Activated CD4-positive, alpha-beta T cell treated with anti-CD3 and anti-CD28 coated beads for 36 hours (primary cell): ENCODE measurements around the gene C1orf35. TPM values are rescaled to one million over a fixed set of nuclear protein-coding genes. Genes with fewer than 3 reads are reported as not detected.

ENCODE experiments used
- ATAC-seq: fragments of 200-7000 bp; cut with Tn5 transposase; one replicate; pipeline ENCODE4 v1.10.0; 2021; ENCODE audit warnings: mild to moderate bottlenecking, moderate library complexity
- CTCF ChIA-PET: fragments of 350-600 bp; sonication (Branson Sonifier 250); formaldehyde crosslinking; loops from one replicate; lab custom pipeline; 2021; ENCODE audit warnings: antibody characterized with exemption; lab: Charles Lee
- POLR2A ChIA-PET: fragments of 350-600 bp; sonication (Branson Sonifier 250); formaldehyde crosslinking; loops from one replicate; lab custom pipeline; 2021; ENCODE audit warnings: antibody characterized with exemption, inconsistent platforms; lab: Charles Lee
- DNase-seq: peaks from one replicate; pipeline ENCODE4 v3.0.0-alpha.2; 2020
- H3K27ac Mint-ChIP-seq: one replicate; pipeline ENCODE4 v1.8.0; 2021; ENCODE audit warnings: mixed read lengths
- H3K27me3 Mint-ChIP-seq: one replicate; pipeline ENCODE4 v1.8.0; 2021; ENCODE audit warnings: mixed read lengths
- H3K36me3 Mint-ChIP-seq: one replicate; pipeline ENCODE4 v1.8.0; 2021; ENCODE audit warnings: low read depth, mixed read lengths
- H3K4me1 Mint-ChIP-seq: one replicate; pipeline ENCODE4 v1.8.0; 2021; ENCODE audit warnings: mixed read lengths
- H3K4me3 Mint-ChIP-seq: one replicate; pipeline ENCODE4 v1.8.0; 2021; ENCODE audit warnings: mild to moderate bottlenecking, moderate library complexity, mixed read lengths
- H3K9me3 Mint-ChIP-seq: one replicate; pipeline ENCODE4 v1.8.0; 2021; ENCODE audit warnings: low read depth, mixed read lengths
- intact Hi-C, 2 experiments: fragments of 100-400 bp; cut with DNase I in 1 of 2; cut with micrococcal nuclease in 1 of 2; formaldehyde crosslinking; loops; one replicate each; pipeline versions ENCODE4 v1.14.2 to v1.15.1; 2022 to 2024; cut with DNase I, micrococcal nuclease
- microRNA-seq: library from miRNA; unstranded; fragments of <30 nt; microRNA quantifications from one replicate; pipeline ENCODE4 v1.2.0, GENCODE V29; 2021; ENCODE audit warnings: borderline replicate concordance
- total RNA-seq, 2 experiments: library from RNA; stranded (reverse); gene quantifications; one replicate each; pipeline ENCODE4 v1.2.3, GENCODE V29; 2021

C1orf35 gene
- total RNA-seq, 2 experiments from 2014 or later, result 14.6 to 22.5 TPM

DNA sequence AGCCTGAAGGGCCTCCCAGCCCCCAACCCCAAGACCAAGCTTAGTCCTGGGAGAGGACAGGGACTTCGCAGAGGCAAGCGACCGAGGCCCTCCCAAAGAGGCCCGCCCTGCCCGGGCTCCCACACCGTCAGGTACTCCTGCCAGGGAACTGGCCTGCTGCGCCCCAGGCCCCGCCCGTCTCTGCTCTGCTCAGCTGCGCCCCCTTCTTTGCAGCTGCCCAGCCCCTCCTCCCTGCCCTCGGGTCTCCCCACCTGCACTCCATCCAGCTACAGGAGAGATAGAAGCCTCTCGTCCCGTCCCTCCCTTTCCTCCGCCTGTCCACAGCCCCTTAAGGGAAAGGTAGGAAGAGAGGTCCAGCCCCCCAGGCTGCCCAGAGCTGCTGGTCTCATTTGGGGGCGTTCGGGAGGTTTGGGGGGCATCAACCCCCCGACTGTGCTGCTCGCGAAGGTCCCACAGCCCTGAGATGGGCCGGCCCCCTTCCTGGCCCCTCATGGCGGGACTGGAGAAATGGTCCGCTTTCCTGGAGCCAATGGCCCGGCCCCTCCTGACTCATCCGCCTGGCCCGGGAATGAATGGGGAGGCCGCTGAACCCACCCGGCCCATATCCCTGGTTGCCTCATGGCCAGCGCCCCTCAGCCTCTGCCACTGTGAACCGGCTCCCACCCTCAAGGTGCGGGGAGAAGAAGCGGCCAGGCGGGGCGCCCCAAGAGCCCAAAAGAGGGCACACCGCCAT is 42.5 kb downstream of the C1orf35 start:
- ATAC-seq (no peak), DNase-seq (no peak)
- Mint-ChIP-seq H3K27me3 (peaks cover 29% of the 10 kb centered on the region), H3K9me3 (no peaks in the 10 kb centered on the region), H3K27ac (no peak overlapping the region), H3K4me1 (peaks cover 9% of the 10 kb centered on the region), H3K36me3 (no peaks in the 10 kb centered on the region), H3K4me3 (no peak overlapping the region)
- intact Hi-C loops, result loop anchor here in 1 of 2 experiments (1.0 kb wide), 1 partner anchor 272 kb away; no protein-coding TSS in a partner anchor
- POLR2A ChIA-PET, result interaction anchor here (0.6 to 1.2 kb wide), 2 partner anchors 22 to 24 kb away, joined by 3 read pairs; partner anchors contain the start of gene ARF1
- CTCF ChIA-PET, result no interaction called here

DNA sequence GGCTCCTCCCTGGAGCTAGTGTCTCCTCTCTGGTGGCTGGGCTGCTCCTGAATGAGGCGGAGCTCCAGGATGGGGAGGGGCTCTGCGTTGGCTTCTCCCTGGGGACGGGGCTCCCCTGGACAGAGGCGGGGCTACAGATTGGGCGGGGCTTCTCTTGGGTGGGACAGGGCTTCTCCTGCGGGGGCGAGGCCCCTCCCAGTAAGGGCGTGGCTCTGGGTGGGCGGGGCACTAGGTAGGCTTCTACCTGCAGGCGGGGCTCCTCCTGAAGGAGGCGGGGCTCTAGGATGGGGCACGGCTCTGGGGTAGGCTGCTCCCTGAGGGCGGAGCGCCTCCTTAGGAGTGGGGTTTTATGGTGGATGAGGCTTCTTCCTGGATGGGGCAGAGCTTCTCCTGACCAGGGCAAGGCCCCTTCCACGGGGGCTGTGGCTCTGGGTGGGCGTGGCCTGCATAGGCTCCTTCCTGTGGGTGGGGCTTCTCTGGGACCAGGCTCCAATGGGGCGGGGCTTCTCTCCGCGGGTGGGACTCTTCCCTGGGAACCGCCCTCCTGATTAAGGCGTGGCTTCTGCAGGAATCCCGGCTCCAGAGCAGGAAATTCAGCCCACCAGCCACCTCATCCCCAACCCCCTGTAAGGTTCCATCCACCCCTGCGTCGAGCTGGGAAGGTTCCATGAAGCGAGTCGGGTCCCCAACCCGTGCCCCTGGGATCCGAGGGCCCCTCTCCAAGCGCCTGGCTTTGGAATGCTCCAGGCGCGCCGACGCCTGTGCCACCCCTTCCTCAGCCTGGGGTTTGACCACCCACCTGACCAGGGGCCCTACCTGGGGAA is 43.3 kb downstream of the C1orf35 start:
- Mint-ChIP-seq H3K27ac (no peak overlapping the region), H3K27me3 (peaks cover 30% of the 10 kb centered on the region), H3K4me1 (peaks cover 9% of the 10 kb centered on the region), H3K36me3 (no peaks in the 10 kb centered on the region), H3K9me3 (no peaks in the 10 kb centered on the region), H3K4me3 (peak overlapping the region; percentile 51)
- CTCF ChIA-PET, result no interaction called here
- DNase-seq (peak; percentile 91), ATAC-seq (peak; percentile 85)
- POLR2A ChIA-PET, result interaction anchor here (1.2 kb wide), 1 partner anchor 23 kb away, joined by 3 read pairs; the partner anchor contains the start of gene ARF1
- intact Hi-C loops, result loop anchor here in 1 of 2 experiments (1.0 to 2.0 kb wide), 9 partner anchors 22 to 272 kb away; partner anchors contain the start of genes ARF1, C1orf35, GUK1 and MRPL55

DNA sequence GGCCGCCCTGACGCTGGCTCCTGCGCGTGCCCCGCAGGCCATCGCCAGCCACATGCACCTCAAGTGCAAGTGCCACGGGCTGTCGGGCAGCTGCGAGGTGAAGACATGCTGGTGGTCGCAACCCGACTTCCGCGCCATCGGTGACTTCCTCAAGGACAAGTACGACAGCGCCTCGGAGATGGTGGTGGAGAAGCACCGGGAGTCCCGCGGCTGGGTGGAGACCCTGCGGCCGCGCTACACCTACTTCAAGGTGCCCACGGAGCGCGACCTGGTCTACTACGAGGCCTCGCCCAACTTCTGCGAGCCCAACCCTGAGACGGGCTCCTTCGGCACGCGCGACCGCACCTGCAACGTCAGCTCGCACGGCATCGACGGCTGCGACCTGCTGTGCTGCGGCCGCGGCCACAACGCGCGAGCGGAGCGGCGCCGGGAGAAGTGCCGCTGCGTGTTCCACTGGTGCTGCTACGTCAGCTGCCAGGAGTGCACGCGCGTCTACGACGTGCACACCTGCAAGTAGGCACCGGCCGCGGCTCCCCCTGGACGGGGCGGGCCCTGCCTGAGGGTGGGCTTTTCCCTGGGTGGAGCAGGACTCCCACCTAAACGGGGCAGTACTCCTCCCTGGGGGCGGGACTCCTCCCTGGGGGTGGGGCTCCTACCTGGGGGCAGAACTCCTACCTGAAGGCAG is 44.0 kb downstream of the C1orf35 start:
- Mint-ChIP-seq H3K9me3 (no peaks in the 10 kb centered on the region), H3K36me3 (no peaks in the 10 kb centered on the region), H3K27me3 (peaks cover 32% of the 10 kb centered on the region), H3K4me3 (peak overlapping the region; percentile 51), H3K4me1 (peaks cover 9% of the 10 kb centered on the region), H3K27ac (no peak overlapping the region)
- intact Hi-C loops, result loop anchor here in 1 of 2 experiments (1.0 to 2.0 kb wide), 8 partner anchors 23 to 217 kb away; partner anchors contain the start of genes ARF1, C1orf35, GUK1 and MRPL55
- POLR2A ChIA-PET, result no interaction called here
- ATAC-seq (peak; percentile 52), DNase-seq (peak; percentile 64)
- CTCF ChIA-PET, result interaction anchor here (1.0 kb wide), 1 partner anchor 60 kb away, joined by 4 read pairs; no protein-coding TSS in a partner anchor

DNA sequence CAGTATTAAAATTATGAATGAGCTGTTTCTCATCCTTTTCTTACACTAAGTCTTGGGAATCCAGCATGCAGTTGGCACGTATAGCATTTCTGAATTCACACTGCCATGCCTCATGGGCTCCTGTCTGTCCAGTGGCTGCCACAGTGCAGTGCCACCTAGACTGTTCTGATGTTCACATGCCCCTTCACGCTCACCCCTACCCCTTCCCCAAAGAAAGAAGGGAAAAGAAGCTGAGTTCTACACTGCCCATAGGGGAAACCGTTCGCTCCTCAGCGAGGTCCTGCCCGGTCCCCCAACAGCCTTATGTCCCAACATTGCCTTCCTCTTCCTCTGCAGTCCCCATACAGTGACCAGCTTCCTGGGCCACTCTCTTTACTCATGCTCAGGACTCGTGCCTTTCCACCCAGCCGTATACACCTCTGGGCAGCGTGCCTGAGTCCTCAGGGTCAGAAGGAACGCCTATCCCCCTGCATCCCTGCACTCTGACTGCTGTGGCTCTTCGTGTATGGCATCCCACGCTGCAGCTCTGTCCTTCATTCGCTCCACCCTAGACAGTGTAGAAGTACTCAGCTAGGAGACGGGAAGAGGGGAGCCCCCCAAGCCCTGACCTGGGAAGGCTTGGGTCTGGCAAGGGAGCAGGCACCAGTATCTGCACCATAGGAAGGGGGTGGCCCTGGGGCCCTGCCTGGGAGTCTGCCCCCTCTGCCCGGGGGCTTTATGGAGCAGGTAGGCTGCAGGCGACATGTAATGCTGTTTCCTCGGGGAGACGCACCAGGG is 44.8 kb downstream of the C1orf35 start:
- Mint-ChIP-seq H3K27ac (no peak overlapping the region), H3K4me1 (peaks cover 9% of the 10 kb centered on the region), H3K36me3 (no peaks in the 10 kb centered on the region), H3K9me3 (no peaks in the 10 kb centered on the region), H3K4me3 (no peak overlapping the region), H3K27me3 (peaks cover 34% of the 10 kb centered on the region)
- DNase-seq (no peak), ATAC-seq (no peak)
- intact Hi-C loops, result loop anchor here in 1 of 2 experiments (2.0 kb wide), 1 partner anchor 116 kb away; no protein-coding TSS in a partner anchor
- CTCF ChIA-PET, result interaction anchor here (1.0 kb wide), 1 partner anchor 59 kb away, joined by 4 read pairs; no protein-coding TSS in a partner anchor
- POLR2A ChIA-PET, result no interaction called here

Small RNA genes lying within 50 kb of the gene (microRNA-seq; reads per million reads assigned to microRNA genes)
- gene MIR3620, result 9.5 reads per million, percentile 29 among the genes with 10 or more reads in this experiment

Other genes starting within 250 kb of the C1orf35 start
- gene WNT9A, start 155.4 kb downstream of the C1orf35 start, total RNA-seq, result under 1 TPM in 1 of 2 experiments, not detected in 1; 0.04 TPM
- gene WNT3A, start 96.3 kb downstream of the C1orf35 start, total RNA-seq, result not detected
- gene ARF1, start 20.6 kb downstream of the C1orf35 start, total RNA-seq, result 100 to 1,000 TPM; 325 to 337 TPM
- 10 to 100 TPM; 51.0 to 57.7 TPM for gene MRPL55, start 6.0 kb upstream of the C1orf35 start, total RNA-seq
- gene GUK1, start 37.0 kb upstream of the C1orf35 start, total RNA-seq, result 100 to 1,000 TPM; 196 to 270 TPM
- gene GJC2, start 46.6 kb upstream of the C1orf35 start, total RNA-seq, result under 1 TPM in 1 of 2 experiments, not detected in 1; 0.64 TPM
- gene IBA57, start 62.5 kb upstream of the C1orf35 start, total RNA-seq, result 1 to 10 TPM; 6.0 to 8.3 TPM
- gene OBSCN, start 104.7 kb upstream of the C1orf35 start, total RNA-seq, result 10 to 100 TPM; 20.0 to 20.5 TPM